A549 (cell line): ENCODE measurements around the gene AKAP10. TPM values are rescaled to one million over a fixed set of nuclear protein-coding genes. Genes with fewer than 3 reads are reported as not detected.
A peak's percentile ranks its signal among the peaks of the same experiment; 100 is the strongest.

Experiments
- ATAC-seq, 2 experiments: fragments of 200-7000 bp in 1 of 2; fragments of >200 bp in 1 of 2; cut with Nextera tagmentation in 1 of 2; cut with Tn5 transposase in 1 of 2; 3 replicates each; pipeline versions ENCODE4 v1.8.0 to v1.9.1; 2018 to 2020; ENCODE audit warnings: mild to moderate bottlenecking in 1 of 2, moderate library complexity in 1 of 2
- CTCF ChIA-PET: fragments of 300-600 bp; sonication (Branson Sonifier 250); formaldehyde crosslinking; extraction: SDS; loops from one replicate; lab custom pipeline; 2021; ENCODE audit warnings: antibody characterized with exemption, inconsistent platforms; lab: Yijun Ruan, JAX
- POLR2A ChIA-PET: fragments of 350-600 bp; formaldehyde crosslinking; extraction: SDS; loops from one replicate; lab custom pipeline; 2021; ENCODE audit warnings: antibody characterized with exemption, inconsistent platforms; lab: Yijun Ruan, JAX
- DNase-seq, 2 experiments: peaks; one replicate each; pipeline versions ENCODE4 v3.0.0 to v3.0.0-alpha.2; 2011 to 2016; ENCODE audit warnings: low read depth in 1 of 2, low spot score in 1 of 2
- FAIRE-seq: peaks from 2 replicates; lab custom pipeline; 2011; peaks lifted over from hg19 to GRCh38; lab: Jason Lieb, UNC
- H3K27ac ChIP-seq, 2 experiments: fragments of >200 bp; sonication (Bioruptor Twin); formaldehyde crosslinking; 3 replicates each; pipeline ENCODE4 v1.5.1; 2016 to 2017
- H3K4me1 ChIP-seq: fragments of >200 bp; sonication (Bioruptor Twin); formaldehyde crosslinking; 3 replicates; pipeline ENCODE4 v1.6.1; 2016
- H3K4me2 ChIP-seq: fragments of >200 bp; sonication (Bioruptor Twin); formaldehyde crosslinking; 3 replicates; pipeline ENCODE4 v1.6.1; 2016
- H3K4me3 ChIP-seq: fragments of >200 bp; sonication (Bioruptor Twin); formaldehyde crosslinking; 3 replicates; pipeline ENCODE4 v1.5.1; 2016
- H3K9me3 ChIP-seq: fragments of >200 bp; sonication (Bioruptor Twin); formaldehyde crosslinking; 3 replicates; pipeline ENCODE4 v1.6.1; 2016
- BHLHE40 ChIP-seq: IDR thresholded peaks from 2 replicates; pipeline ENCODE4 v1.6.1; 2012; ENCODE audit warnings: low read depth, low read length, inconsistent platforms
- CBX8 ChIP-seq: fragments of 200-600 bp; sonication (generic); IDR thresholded peaks from 2 replicates; pipeline ENCODE4 v1.6.1; 2016
- CHD4 ChIP-seq: fragments of 200-600 bp; sonication (generic); IDR thresholded peaks from 2 replicates; pipeline ENCODE4 v1.6.1; 2016; ENCODE audit warnings: antibody characterized with exemption, mild to moderate bottlenecking, borderline replicate concordance
- EHMT2 ChIP-seq: fragments of 200-600 bp; sonication (generic); IDR thresholded peaks from 2 replicates; pipeline ENCODE4 v1.6.1; 2016; ENCODE audit warnings: antibody characterized with exemption, low read depth, mild to moderate bottlenecking, moderate library complexity
- ESRRA ChIP-seq: fragments of 150-350 bp; IDR thresholded peaks from 2 replicates; pipeline ENCODE4 v1.6.1; 2014; ENCODE audit warnings: mild to moderate bottlenecking, low read length, borderline replicate concordance
- FOSB ChIP-seq: fragments of 250-450 bp; sonication (Bioruptor Pico); IDR thresholded peaks from 2 replicates; pipeline ENCODE4 v1.5.0; 2020; ENCODE audit warnings: mild to moderate bottlenecking, moderate library complexity
- HDAC2 ChIP-seq: fragments of 200-600 bp; sonication (generic); IDR thresholded peaks from 2 replicates; pipeline ENCODE4 v1.6.1; 2016
- HOXB5 ChIP-seq: fragments of 250-450 bp; sonication (Bioruptor Pico); IDR thresholded peaks from 2 replicates; pipeline ENCODE4 v1.5.0; 2020; ENCODE audit warnings: mild to moderate bottlenecking, moderate library complexity
- JUN ChIP-seq, 2 experiments: fragments of >200 bp; sonication (Bioruptor Twin); formaldehyde crosslinking; IDR thresholded peaks; 2 replicates in 1 of 2; 3 replicates in 1 of 2; pipeline ENCODE4 v1.6.1; 2016 to 2017
- MAFK ChIP-seq: fragments of 450-650 bp; IDR thresholded peaks from 2 replicates; pipeline ENCODE4 v1.6.1; 2014; ENCODE audit not compliant: partially characterized antibody
- MYC ChIP-seq: IDR thresholded peaks from 2 replicates; pipeline ENCODE4 v1.6.1; 2012; ENCODE audit warnings: mild to moderate bottlenecking, inconsistent platforms, low read length, improper control_type of control experiment, borderline replicate concordance
- PHF8 ChIP-seq: fragments of 200-600 bp; sonication (generic); IDR thresholded peaks from 2 replicates; pipeline ENCODE4 v1.6.1; 2016; ENCODE audit warnings: low read depth, mild to moderate bottlenecking, antibody characterized with exemption, moderate library complexity, borderline replicate concordance
- POLR2A ChIP-seq: IDR thresholded peaks from 2 replicates; pipeline ENCODE4 v1.6.1; 2012; ENCODE audit warnings: mild to moderate bottlenecking, low read length
- POLR2AphosphoS2 ChIP-seq: conservative IDR thresholded peaks from 2 replicates; pipeline ENCODE4 v1.6.1; 2012; ENCODE audit warnings: low read length, improper control_type of control experiment, inconsistent platforms
- RNF2 ChIP-seq: fragments of 200-600 bp; sonication (generic); IDR thresholded peaks from 2 replicates; pipeline ENCODE4 v1.6.1; 2016; ENCODE audit warnings: low read depth, mild to moderate bottlenecking, antibody characterized with exemption, moderate library complexity, borderline replicate concordance
- TP53 ChIP-seq: fragments of 250-450 bp; sonication (Bioruptor Pico); IDR thresholded peaks from 2 replicates; pipeline ENCODE4 v1.5.0; 2021; ENCODE audit warnings: mild to moderate bottlenecking, moderate library complexity
- ZC3H11A ChIP-seq: fragments of 450-650 bp; IDR thresholded peaks from 2 replicates; pipeline ENCODE4 v1.6.1; 2014; ENCODE audit warnings: antibody characterized with exemption, mild to moderate bottlenecking
- ZFP36 ChIP-seq: fragments of 450-650 bp; IDR thresholded peaks from 2 replicates; pipeline ENCODE4 v1.6.1; 2014; ENCODE audit warnings: borderline replicate concordance; ENCODE audit not compliant: partially characterized antibody
- WGBS: methylation state at CpG from one replicate; pipeline ENCODE4 v1.1.6; 2017; ENCODE audit errors: missing lambda C conversion rate; 5-methylcytosine and 5-hydroxymethylcytosine counted together
- polyA plus RNA-seq, 4 experiments: library from polyadenylated mRNA; depleted of rRNA in 3 of 4; stranded (reverse); fragments of >200 nt; fragmentation: RNase III in 1 of 4; extraction: RNeasy Plus Mini Kit Qiagen cat#74134 plus additional on column Dnase treatment in 1 of 4; gene quantifications; 2 replicates in 3 of 4; 3 replicates in 1 of 4; pipeline ENCODE4 v1.2.3, GENCODE V29; 2011 to 2017
- TF ChIP-seq, protein P1 (sequence below): fragments of >200 bp; sonication (Bioruptor Twin); formaldehyde crosslinking; IDR thresholded peaks from 2 replicates; pipeline ENCODE4 v1.6.1; 2016
- TF ChIP-seq, protein P2 (sequence below): fragments of 150-350 bp; IDR thresholded peaks from 2 replicates; pipeline ENCODE4 v1.6.1; 2014; ENCODE audit warnings: low read depth, mild to moderate bottlenecking, low read length
- TF ChIP-seq, protein P3 (sequence below): fragments of >200 bp; sonication (Bioruptor Twin); formaldehyde crosslinking; IDR thresholded peaks from 3 replicates; pipeline ENCODE4 v1.6.1; 2016
- TF ChIP-seq, protein P4 (sequence below): fragments of >200 bp; sonication (Bioruptor Twin); formaldehyde crosslinking; IDR thresholded peaks from 3 replicates; pipeline ENCODE4 v1.5.1; 2016
- TF ChIP-seq, protein P5 (sequence below): fragments of 200-600 bp; sonication (generic); IDR thresholded peaks from 2 replicates; pipeline ENCODE4 v1.6.1; 2016; ENCODE audit warnings: antibody characterized with exemption, mild to moderate bottlenecking, moderate library complexity

The AKAP10 gene
- polyA plus RNA-seq, 2 of the 4 experiments (the other 2 are of a cell fraction), result 22.0 to 51.1 TPM

DNA sequence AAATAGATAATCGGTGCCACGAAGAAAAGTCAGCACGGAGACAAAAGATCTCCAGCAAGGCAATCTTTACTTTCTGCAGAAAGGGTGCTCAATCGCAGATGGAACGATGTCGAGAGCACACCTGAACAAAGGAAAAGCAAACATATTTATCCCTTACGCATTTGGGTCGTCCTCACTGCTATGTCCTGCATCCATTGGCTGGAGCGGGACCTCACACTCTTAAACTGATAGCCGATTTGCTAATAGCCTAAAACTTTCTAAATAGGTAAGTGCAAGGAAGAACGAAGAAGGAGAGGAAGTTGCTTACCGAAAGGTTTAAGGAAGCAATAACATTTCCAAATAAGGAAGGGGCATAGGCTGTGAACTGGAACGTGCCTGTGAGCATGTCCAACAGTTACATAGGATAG, 1.2 kb upstream of the AKAP10 start:
- Histone ChIP-seq H3K4me1 (peaks cover 18% of the 10 kb centered on the region), H3K27ac (peak overlapping the region in 1 of 2 experiments; percentile 93; a peak in 1 of 6 replicates), H3K9me3 (no peaks in the 10 kb centered on the region), H3K4me2 (no peak overlapping the region; the same call in 2 of the 3 replicates), H3K4me3 (no peak overlapping the region)
- WGBS, result 94% methylated on average over 13 of the region's 13 CpGs
- TF ChIP-seq RNF2, result no peak
- no peak for TF ChIP-seq MYC
- no peak for TF ChIP-seq HOXB5 (CRISPR knock-in tag)
- no peak for TF ChIP-seq CBX8
- TF ChIP-seq, protein P1, sequence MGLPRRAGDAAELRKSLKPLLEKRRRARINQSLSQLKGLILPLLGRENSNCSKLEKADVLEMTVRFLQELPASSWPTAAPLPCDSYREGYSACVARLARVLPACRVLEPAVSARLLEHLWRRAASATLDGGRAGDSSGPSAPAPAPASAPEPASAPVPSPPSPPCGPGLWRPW, result no peak
- no peak for TF ChIP-seq ESRRA
- TF ChIP-seq, protein P2, sequence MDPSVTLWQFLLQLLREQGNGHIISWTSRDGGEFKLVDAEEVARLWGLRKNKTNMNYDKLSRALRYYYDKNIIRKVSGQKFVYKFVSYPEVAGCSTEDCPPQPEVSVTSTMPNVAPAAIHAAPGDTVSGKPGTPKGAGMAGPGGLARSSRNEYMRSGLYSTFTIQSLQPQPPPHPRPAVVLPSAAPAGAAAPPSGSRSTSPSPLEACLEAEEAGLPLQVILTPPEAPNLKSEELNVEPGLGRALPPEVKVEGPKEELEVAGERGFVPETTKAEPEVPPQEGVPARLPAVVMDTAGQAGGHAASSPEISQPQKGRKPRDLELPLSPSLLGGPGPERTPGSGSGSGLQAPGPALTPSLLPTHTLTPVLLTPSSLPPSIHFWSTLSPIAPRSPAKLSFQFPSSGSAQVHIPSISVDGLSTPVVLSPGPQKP, result no peak
- TF ChIP-seq, protein P3, sequence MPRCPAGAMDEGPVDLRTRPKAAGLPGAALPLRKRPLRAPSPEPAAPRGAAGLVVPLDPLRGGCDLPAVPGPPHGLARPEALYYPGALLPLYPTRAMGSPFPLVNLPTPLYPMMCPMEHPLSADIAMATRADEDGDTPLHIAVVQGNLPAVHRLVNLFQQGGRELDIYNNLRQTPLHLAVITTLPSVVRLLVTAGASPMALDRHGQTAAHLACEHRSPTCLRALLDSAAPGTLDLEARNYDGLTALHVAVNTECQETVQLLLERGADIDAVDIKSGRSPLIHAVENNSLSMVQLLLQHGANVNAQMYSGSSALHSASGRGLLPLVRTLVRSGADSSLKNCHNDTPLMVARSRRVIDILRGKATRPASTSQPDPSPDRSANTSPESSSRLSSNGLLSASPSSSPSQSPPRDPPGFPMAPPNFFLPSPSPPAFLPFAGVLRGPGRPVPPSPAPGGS, result no peak
- no peak for TF ChIP-seq MAFK
- TF ChIP-seq FOSB (CRISPR knock-in tag), result no peak
- no peak for TF ChIP-seq JUN (IDR thresholded peaks at IDR 0.05)
- TF ChIP-seq BHLHE40, result no peak
- no peak for TF ChIP-seq ZFP36
- TF ChIP-seq POLR2AphosphoS2, result no peak
- no peak for TF ChIP-seq EHMT2
- TF ChIP-seq, protein P4, sequence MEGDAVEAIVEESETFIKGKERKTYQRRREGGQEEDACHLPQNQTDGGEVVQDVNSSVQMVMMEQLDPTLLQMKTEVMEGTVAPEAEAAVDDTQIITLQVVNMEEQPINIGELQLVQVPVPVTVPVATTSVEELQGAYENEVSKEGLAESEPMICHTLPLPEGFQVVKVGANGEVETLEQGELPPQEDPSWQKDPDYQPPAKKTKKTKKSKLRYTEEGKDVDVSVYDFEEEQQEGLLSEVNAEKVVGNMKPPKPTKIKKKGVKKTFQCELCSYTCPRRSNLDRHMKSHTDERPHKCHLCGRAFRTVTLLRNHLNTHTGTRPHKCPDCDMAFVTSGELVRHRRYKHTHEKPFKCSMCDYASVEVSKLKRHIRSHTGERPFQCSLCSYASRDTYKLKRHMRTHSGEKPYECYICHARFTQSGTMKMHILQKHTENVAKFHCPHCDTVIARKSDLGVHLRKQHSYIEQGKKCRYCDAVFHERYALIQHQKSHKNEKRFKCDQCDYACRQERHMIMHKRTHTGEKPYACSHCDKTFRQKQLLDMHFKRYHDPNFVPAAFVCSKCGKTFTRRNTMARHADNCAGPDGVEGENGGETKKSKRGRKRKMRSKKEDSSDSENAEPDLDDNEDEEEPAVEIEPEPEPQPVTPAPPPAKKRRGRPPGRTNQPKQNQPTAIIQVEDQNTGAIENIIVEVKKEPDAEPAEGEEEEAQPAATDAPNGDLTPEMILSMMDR, result no peak
- TF ChIP-seq TP53 (CRISPR knock-in tag), result no peak
- TF ChIP-seq ZC3H11A, result no peak
- no peak for ATAC-seq
- ChIA-PET POLR2A (interaction anchor here (0.6 to 1.9 kb wide), 2 partner anchors 31 to 75 kb away, joined by 3 to 6 read pairs; no protein-coding TSS in a partner anchor), CTCF (interaction anchor here (1.5 to 6.3 kb wide), 4 partner anchors 14 to 31 kb away, joined by 5 to 65 read pairs (median 8); partner anchors contain the start of gene SPECC1)
- no peak for DNase-seq
- FAIRE-seq, result no peak

DNA sequence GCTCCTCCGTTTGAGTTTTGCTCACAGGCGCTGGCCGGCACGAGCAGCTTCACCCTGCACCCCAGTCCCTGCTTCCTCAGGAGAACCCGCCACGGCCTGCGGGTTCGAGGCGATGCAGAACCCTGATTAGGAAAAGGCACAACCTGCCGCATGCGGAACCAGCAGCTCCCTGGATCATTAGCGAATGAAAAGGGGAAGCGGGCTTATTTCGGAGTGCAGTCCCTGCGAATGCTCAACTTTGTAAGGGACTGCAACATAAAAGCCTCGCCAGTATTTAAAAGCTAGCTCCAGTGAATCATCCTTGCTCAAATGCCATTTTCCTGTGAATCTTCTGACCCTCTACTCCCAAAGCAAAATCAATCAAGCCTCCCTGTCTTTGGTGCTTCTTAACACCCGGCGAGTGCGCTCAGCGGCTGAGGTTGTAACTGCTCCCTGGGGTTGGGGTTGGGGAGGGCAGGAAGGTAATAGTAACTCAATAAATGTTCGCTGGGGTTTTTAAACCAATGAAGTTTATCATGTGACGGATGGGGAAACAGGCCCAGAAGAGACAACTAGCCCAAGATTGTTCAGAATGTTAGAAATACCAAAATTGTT, 678 bp upstream of the AKAP10 start:
- peak overlapping the region; percentile 85 to 93 for H3K27ac ChIP-seq
- TF ChIP-seq POLR2A (no peak), RNF2 (0 out of 2 replicates have a peak, but pooled peaks have one; percentile 52), CHD4 (0 out of 2 replicates have a peak, but pooled peaks have one; percentile 83), HDAC2 (peak; percentile 62; the same call in 1 of the 2 replicates), PHF8 (peak; percentile 9; the same call in 1 of the 2 replicates)
- TF ChIP-seq, protein P5, sequence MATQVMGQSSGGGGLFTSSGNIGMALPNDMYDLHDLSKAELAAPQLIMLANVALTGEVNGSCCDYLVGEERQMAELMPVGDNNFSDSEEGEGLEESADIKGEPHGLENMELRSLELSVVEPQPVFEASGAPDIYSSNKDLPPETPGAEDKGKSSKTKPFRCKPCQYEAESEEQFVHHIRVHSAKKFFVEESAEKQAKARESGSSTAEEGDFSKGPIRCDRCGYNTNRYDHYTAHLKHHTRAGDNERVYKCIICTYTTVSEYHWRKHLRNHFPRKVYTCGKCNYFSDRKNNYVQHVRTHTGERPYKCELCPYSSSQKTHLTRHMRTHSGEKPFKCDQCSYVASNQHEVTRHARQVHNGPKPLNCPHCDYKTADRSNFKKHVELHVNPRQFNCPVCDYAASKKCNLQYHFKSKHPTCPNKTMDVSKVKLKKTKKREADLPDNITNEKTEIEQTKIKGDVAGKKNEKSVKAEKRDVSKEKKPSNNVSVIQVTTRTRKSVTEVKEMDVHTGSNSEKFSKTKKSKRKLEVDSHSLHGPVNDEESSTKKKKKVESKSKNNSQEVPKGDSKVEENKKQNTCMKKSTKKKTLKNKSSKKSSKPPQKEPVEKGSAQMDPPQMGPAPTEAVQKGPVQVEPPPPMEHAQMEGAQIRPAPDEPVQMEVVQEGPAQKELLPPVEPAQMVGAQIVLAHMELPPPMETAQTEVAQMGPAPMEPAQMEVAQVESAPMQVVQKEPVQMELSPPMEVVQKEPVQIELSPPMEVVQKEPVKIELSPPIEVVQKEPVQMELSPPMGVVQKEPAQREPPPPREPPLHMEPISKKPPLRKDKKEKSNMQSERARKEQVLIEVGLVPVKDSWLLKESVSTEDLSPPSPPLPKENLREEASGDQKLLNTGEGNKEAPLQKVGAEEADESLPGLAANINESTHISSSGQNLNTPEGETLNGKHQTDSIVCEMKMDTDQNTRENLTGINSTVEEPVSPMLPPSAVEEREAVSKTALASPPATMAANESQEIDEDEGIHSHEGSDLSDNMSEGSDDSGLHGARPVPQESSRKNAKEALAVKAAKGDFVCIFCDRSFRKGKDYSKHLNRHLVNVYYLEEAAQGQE, result no peak
- H3K4me2 ChIP-seq, result peak overlapping the region; percentile 85
- 82% methylated on average over 22 of the region's 22 CpGs for WGBS
- H3K9me3 ChIP-seq, result no peaks in the 10 kb centered on the region
- H3K4me1 ChIP-seq, result peaks cover 18% of the 10 kb centered on the region
- DNase-seq (no peak), FAIRE-seq (no peak), ATAC-seq (no peak)
- peak overlapping the region; percentile 76 for H3K4me3 ChIP-seq
- CTCF ChIA-PET, result interaction anchor here (0.6 to 2.1 kb wide), 6 partner anchors 14 to 141 kb away, joined by 3 to 11 read pairs (median 4); partner anchors contain the start of gene SPECC1
- POLR2A ChIA-PET, result interaction anchor here (0.6 to 1.9 kb wide), 7 partner anchors 10 to 75 kb away, joined by 3 to 12 read pairs (median 4); partner anchors contain the start of gene SPECC1
